ENCODE data around the gene SPATS2L.

SPATS2L gene

DNA sequence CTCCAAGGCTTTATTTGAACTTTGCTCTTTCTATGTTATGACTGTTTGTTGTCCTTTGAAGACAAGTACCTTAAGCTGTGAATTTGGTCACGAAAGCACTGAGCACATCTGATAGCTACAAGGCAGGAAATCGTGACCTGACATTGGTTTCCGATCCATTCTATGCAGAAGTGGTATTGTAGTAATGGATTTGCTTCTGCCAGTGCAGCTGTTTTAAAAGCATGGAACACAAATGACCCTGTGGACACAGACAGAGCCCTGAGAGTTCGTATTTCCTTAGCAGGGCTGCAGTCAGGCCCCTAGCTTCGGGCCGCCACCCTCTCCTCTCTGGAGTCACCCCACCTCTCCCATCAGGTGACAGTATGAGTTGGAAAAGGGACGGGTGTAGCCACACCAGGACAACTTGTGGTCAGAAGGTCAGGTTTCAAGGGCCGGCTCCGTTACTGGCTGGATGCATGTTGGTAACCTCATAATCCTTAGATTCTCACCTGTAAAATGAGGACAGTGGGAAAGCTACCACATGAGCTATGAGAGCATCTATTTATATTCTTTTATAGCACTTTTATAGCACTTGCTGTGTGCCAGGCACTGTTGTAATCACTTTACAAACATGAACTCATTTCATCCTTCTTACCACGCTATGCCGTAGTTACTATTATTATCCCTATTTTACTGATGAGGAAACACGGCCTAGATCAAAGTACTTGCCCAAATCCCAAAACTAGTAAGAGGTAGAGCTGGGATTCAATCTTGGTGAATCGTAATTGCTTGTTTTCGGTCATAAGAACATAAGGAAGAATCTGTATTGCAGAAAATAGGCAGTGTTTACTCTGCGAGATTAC, 70.2 kb downstream of the SPATS2L start:
- Histone ChIP-seq H3K9me2 (replicated peaks; ENCODE audit: insufficient read depth, low read length) (no peaks in the 10 kb centered on the region), H3K27ac (ENCODE audit: low read length) (peak overlapping the region; percentile 79), H3K4me3 (ENCODE audit: low read length) (no peak overlapping the region; the same call in 1 of the 2 replicates), H3K79me2 (ENCODE audit: low read length) (peaks cover 80% of the 10 kb centered on the region), H3K4me2 (ENCODE audit: low read depth, low read length) (peak overlapping the region; percentile 81), H3K36me3 (replicated peaks; ENCODE audit: insufficient read depth, low read length) (no peaks in the 10 kb centered on the region), H3K9ac (ENCODE audit: low read length) (peak overlapping the region; percentile 19; the same call in 1 of the 2 replicates), H3K9me3 (replicated peaks; ENCODE audit: insufficient read depth, low read length) (no peaks in the 10 kb centered on the region), H4K20me1 (ENCODE audit: insufficient read depth, low read length) (no peaks in the 10 kb centered on the region), H3K27me3 (replicated peaks; ENCODE audit: insufficient read depth, low read length) (no peaks in the 10 kb centered on the region), H3F3A (ENCODE audit: insufficient read depth, low read length) (peaks cover 64% of the 10 kb centered on the region), H3K4me1 (ENCODE audit: low read length) (peaks cover 76% of the 10 kb centered on the region), H2AFZ (ENCODE audit: low read length) (peak overlapping the region; percentile 11; the same call in 1 of the 2 replicates)
- DNase-seq, result peak; percentile 86
- TF ChIP-seq EZH2phosphoT487 (IDR thresholded peaks at IDR 0.05; ENCODE audit: low read length) (no peak), EZH2 (optimal IDR thresholded peaks at IDR 0.05; ENCODE audit: low read depth, low read length) (no peak)
- TF ChIP-seq, protein P1, sequence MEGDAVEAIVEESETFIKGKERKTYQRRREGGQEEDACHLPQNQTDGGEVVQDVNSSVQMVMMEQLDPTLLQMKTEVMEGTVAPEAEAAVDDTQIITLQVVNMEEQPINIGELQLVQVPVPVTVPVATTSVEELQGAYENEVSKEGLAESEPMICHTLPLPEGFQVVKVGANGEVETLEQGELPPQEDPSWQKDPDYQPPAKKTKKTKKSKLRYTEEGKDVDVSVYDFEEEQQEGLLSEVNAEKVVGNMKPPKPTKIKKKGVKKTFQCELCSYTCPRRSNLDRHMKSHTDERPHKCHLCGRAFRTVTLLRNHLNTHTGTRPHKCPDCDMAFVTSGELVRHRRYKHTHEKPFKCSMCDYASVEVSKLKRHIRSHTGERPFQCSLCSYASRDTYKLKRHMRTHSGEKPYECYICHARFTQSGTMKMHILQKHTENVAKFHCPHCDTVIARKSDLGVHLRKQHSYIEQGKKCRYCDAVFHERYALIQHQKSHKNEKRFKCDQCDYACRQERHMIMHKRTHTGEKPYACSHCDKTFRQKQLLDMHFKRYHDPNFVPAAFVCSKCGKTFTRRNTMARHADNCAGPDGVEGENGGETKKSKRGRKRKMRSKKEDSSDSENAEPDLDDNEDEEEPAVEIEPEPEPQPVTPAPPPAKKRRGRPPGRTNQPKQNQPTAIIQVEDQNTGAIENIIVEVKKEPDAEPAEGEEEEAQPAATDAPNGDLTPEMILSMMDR (IDR thresholded peaks at IDR 0.05; ENCODE audit: low read length), result no peak

DNA sequence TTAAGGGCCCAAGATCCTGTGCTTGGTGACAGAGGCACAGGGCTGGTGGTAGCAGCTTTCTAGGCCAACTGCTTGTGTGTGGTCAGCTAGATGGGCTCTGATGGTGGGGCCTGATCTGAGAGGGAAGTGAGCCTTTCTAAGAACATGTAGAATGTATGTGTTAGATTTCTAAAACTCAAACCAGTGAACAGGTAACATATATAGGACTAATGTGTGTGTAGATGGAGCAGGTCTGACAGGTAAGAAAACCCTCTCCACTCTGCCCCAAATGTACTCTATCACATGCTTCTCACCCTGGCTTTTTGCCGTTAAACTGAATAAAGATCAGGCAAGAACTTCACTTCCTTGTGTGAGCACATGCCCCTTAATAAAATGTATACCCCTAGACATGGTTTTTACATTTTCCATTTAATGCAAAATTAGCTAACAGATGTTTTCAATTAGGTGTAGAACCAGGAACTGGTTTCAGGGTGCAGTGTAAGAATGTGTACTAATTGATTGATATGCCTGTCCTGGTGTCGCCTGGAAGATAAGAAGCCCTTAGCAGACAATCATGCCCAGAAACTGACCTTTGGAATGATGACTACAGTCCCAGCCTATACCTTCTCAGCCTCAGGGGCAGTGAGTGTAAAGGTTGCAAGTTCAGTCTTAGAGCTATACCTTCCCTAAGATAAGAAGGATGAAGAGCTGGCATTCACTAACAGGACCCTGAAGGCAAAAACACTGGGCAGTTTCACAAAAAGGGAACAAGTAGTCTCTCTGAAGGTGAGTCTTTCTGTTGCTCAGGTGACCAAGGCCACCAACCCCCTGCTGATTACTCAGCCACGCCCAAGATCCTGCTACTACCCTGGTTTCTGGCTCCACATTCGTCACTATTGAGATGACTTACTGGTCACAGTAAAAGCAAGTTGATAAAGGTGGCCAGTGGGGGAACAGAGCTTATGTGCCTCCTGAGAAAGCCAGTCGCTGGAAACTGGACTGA, 71.2 kb downstream of the SPATS2L start:
- H3K4me1 ChIP-seq (ENCODE audit: low read length), result peaks cover 75% of the 10 kb centered on the region
- no peak overlapping the region for H3K4me3 ChIP-seq (ENCODE audit: low read length)
- peaks cover 80% of the 10 kb centered on the region for H3K79me2 ChIP-seq (ENCODE audit: low read length)
- peak overlapping the region; percentile 81; the same call in 1 of the 2 replicates for H3K4me2 ChIP-seq (ENCODE audit: low read depth, low read length)
- no peaks in the 10 kb centered on the region for H3K9me3 ChIP-seq (replicated peaks; ENCODE audit: insufficient read depth, low read length)
- no peak overlapping the region; the same call in 1 of the 2 replicates for H3K9ac ChIP-seq (ENCODE audit: low read length)
- peak overlapping the region; percentile 79; the same call in 1 of the 2 replicates for H3K27ac ChIP-seq (ENCODE audit: low read length)
- no peaks in the 10 kb centered on the region for H4K20me1 ChIP-seq (ENCODE audit: insufficient read depth, low read length)
- no peaks in the 10 kb centered on the region for H3K27me3 ChIP-seq (replicated peaks; ENCODE audit: insufficient read depth, low read length)
- peaks cover 62% of the 10 kb centered on the region for H3F3A ChIP-seq (ENCODE audit: insufficient read depth, low read length)
- no peak overlapping the region for H2AFZ ChIP-seq (ENCODE audit: low read length)
- TF ChIP-seq, protein P1 (IDR thresholded peaks at IDR 0.05; ENCODE audit: low read length), result no peak
- TF ChIP-seq EZH2 (optimal IDR thresholded peaks at IDR 0.05; ENCODE audit: low read depth, low read length) (no peak), EZH2phosphoT487 (IDR thresholded peaks at IDR 0.05; ENCODE audit: low read length) (no peak)
- no peaks in the 10 kb centered on the region for H3K9me2 ChIP-seq (replicated peaks; ENCODE audit: insufficient read depth, low read length)
- no peaks in the 10 kb centered on the region for H3K36me3 ChIP-seq (replicated peaks; ENCODE audit: insufficient read depth, low read length)
- no peak for DNase-seq

DNA sequence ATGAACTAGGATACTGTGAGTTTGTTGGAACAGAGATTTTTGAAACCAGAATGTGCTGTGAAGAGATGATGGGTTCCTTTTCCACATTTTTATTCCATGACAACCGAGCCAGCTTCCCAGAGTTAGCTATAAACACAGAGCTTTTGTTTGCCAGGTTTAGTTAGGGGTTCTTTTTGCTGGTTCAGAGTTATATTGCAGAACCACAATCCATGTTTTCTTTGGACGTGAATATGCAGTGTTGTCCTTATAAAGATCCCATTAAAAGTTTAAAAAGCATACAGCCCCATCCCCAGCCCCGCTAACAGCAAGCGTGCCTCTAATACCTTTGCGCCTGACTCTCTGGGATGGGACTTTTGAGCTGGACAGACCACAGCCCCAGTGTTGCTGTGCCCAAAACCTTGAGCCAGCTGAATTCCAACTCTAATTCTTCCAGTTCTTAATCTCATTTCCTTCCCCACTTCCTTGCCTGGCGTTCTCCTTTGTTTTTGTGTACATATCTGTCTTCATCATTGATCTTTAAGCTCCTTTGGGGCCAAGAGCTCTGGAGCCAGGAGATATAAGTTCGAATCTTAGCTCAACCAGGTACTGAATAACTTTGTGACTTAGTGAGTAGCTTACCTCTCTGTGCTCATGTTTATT, 72.3 kb downstream of the SPATS2L start:
- no peaks in the 10 kb centered on the region for H3K9me3 ChIP-seq (replicated peaks; ENCODE audit: insufficient read depth, low read length)
- no peak overlapping the region for H3K27ac ChIP-seq (ENCODE audit: low read length)
- no peak overlapping the region for H3K9ac ChIP-seq (ENCODE audit: low read length)
- no peaks in the 10 kb centered on the region for H3K27me3 ChIP-seq (replicated peaks; ENCODE audit: insufficient read depth, low read length)
- TF ChIP-seq, protein P1 (IDR thresholded peaks at IDR 0.05; ENCODE audit: low read length), result no peak
- TF ChIP-seq EZH2phosphoT487 (IDR thresholded peaks at IDR 0.05; ENCODE audit: low read length) (no peak), EZH2 (optimal IDR thresholded peaks at IDR 0.05; ENCODE audit: low read depth, low read length) (no peak)
- no peaks in the 10 kb centered on the region for H4K20me1 ChIP-seq (ENCODE audit: insufficient read depth, low read length)
- H3K79me2 ChIP-seq (ENCODE audit: low read length), result peaks cover 83% of the 10 kb centered on the region
- no peak overlapping the region for H2AFZ ChIP-seq (ENCODE audit: low read length)
- no peak for DNase-seq
- no peaks in the 10 kb centered on the region for H3K9me2 ChIP-seq (replicated peaks; ENCODE audit: insufficient read depth, low read length)
- peaks cover 55% of the 10 kb centered on the region for H3F3A ChIP-seq (ENCODE audit: insufficient read depth, low read length)
- no peaks in the 10 kb centered on the region for H3K36me3 ChIP-seq (replicated peaks; ENCODE audit: insufficient read depth, low read length)
- no peak overlapping the region for H3K4me3 ChIP-seq (ENCODE audit: low read length)
- peaks cover 82% of the 10 kb centered on the region for H3K4me1 ChIP-seq (ENCODE audit: low read length)
- H3K4me2 ChIP-seq (ENCODE audit: low read depth, low read length), result no peak overlapping the region

All from MM.1S (cell line).